ENCODE data around the gene KIRREL1. TPM values are rescaled to one million over a fixed set of nuclear protein-coding genes. Genes with fewer than 3 reads are reported as not detected.

KIRREL1 gene
- total and polyA plus RNA-seq, 2 of the 13 experiments (the other 11 are each of a cell fraction or from before 2014, with no cell fraction given) = 0.02 to 0.03 TPM

DNA sequence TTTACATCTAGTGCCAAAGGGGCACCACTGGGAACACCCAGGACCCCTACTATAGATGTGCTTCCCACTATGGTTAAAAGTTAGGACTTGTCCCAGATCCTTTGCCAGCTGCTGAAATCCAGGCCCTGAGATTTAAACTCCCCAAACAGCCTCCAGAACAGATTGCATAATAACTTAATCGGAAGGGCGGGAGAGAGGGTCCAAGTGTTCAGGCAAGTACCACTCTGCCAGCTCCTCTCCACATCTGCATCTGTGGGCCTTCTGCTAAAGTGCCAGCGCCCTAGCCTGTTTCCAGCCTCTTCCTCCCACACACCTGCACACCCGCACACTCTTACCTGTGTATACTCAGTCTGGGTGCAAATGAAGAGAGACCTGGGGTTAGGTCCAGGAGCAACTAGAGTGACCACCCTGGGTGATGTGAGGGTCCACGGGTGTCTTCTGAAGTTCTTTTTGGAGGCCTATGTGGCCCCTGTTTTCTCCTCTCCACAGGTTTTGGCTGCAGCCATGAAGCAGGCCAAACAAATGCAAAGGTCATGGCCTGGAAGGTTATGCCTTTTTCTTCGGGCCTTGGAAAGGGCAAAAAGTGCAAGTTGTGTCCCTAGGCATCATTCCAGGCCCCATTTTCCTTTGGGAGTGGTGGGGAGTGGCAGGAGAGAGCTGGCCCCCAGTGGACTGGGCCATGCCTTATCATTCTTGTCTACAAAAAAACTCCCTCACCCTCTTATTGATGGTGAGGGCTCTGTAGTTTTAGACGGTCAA lies 29.3 kb downstream of the KIRREL1 start:
- no peaks in the 10 kb centered on the region for H3K36me3 ChIP-seq (replicated peaks in 1 of 2; ENCODE audit: control insufficient read depth in 1 of 2, insufficient read depth in 2 of 2, low read length in 2 of 2)
- in situ Hi-C loops (cut with HindIII; ENCODE audit: extremely low pct_ligation_motif_present, low pct_unique_long_range_greater_than_20kb) = no loop called here
- ChIA-PET CTCF (ENCODE audit: low intra/inter-chr PET ratio, low total read pairs) (no interaction called here), POLR2A (no interaction called here)
- H3K27me3 ChIP-seq (ENCODE audit: control insufficient read depth in 1 of 2, insufficient read depth in 2 of 2, low read length in 2 of 2) = no peaks in the 10 kb centered on the region
- DNase-seq (ENCODE audit: low spot score) (no peak), ATAC-seq (no peak), FAIRE-seq (no peak)
- TF ChIP-seq MEIS1 (CRISPR knock-in tag; IDR thresholded peaks at IDR 0.05; ENCODE audit: borderline replicate concordance) (no peak), ATRX (CRISPR knock-in tag; IDR thresholded peaks at IDR 0.05; ENCODE audit: borderline replicate concordance) (no peak)
- TF ChIP-seq, protein P1, sequence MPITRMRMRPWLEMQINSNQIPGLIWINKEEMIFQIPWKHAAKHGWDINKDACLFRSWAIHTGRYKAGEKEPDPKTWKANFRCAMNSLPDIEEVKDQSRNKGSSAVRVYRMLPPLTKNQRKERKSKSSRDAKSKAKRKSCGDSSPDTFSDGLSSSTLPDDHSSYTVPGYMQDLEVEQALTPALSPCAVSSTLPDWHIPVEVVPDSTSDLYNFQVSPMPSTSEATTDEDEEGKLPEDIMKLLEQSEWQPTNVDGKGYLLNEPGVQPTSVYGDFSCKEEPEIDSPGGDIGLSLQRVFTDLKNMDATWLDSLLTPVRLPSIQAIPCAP (CRISPR knock-in tag; IDR thresholded peaks at IDR 0.05; ENCODE audit: low read depth) = no peak
- intact Hi-C loops (cut with micrococcal nuclease; ENCODE audit: unreplicated experiment) = no loop called here
- H3K27ac ChIP-seq (ENCODE audit: extremely low read length, insufficient read depth, low read length) = no peak overlapping the region
- no peak overlapping the region for H2AFZ ChIP-seq (ENCODE audit: low read length)
- H4K20me1 ChIP-seq (ENCODE audit: insufficient read depth, low read length) = no peaks in the 10 kb centered on the region
- H3K4me2 ChIP-seq (ENCODE audit: low read depth, low read length) = no peak overlapping the region
- no peaks in the 10 kb centered on the region for H3K9me3 ChIP-seq (ENCODE audit: low read length)
- 0 out of 2 replicates have a peak, but pooled peaks cover 9% of the 10 kb centered on the region for H3K4me1 ChIP-seq (ENCODE audit: insufficient read depth, low read length)
- no peaks in the 10 kb centered on the region for H3K79me2 ChIP-seq (ENCODE audit: insufficient read depth, low read length)
- H3K9ac ChIP-seq (ENCODE audit: insufficient read depth, low read depth, low read length) = no peak overlapping the region
- BruUV-seq (replicated peaks) = no TSS peak
- 20% methylated on average over 7 of the region's 7 CpGs for WGBS (ENCODE audit: low lambda C conversion rate)
- H3K4me3 ChIP-seq (replicated peaks in 1 of 3; ENCODE audit: insufficient read depth in 1 of 3, low read depth in 2 of 3, low read length in 3 of 3) = no peak overlapping the region

DNA sequence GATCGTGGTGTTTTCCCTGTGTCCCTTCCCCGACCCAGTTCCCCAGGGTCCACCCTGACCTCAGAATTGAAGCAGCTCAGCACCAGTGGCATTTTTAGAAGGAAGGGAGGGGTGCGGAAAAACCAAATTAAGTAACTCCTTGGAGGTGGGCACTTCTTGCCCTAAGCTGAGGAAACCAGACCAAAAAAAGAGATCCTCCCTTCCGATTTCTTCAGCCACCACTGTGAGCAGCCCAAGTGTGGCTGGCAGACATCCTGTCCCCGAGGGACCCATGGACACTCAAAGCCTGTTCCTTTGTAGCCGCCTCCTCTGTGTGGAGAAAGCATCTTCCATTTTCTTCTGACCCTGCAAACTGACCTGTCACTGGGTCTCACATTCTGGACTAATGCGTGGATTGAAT lies 31.3 kb downstream of the KIRREL1 start:
- intact Hi-C loops (cut with micrococcal nuclease; ENCODE audit: unreplicated experiment) (no loop called here), in situ Hi-C loops (cut with HindIII; ENCODE audit: extremely low pct_ligation_motif_present, low pct_unique_long_range_greater_than_20kb) (no loop called here)
- no peak overlapping the region for H2AFZ ChIP-seq (ENCODE audit: low read length)
- ATAC-seq (no peak), DNase-seq (ENCODE audit: low spot score) (no peak), FAIRE-seq (no peak)
- BruUV-seq (replicated peaks) = no TSS peak
- no peak overlapping the region for H3K9ac ChIP-seq (ENCODE audit: insufficient read depth, low read depth, low read length)
- no peaks in the 10 kb centered on the region for H3K27me3 ChIP-seq (ENCODE audit: control insufficient read depth in 1 of 2, insufficient read depth in 2 of 2, low read length in 2 of 2)
- no peak overlapping the region for H3K4me2 ChIP-seq (ENCODE audit: low read depth, low read length)
- ChIA-PET POLR2A (no interaction called here), CTCF (ENCODE audit: low intra/inter-chr PET ratio, low total read pairs) (no interaction called here)
- no peaks in the 10 kb centered on the region for H3K36me3 ChIP-seq (replicated peaks in 1 of 2; ENCODE audit: control insufficient read depth in 1 of 2, insufficient read depth in 2 of 2, low read length in 2 of 2)
- WGBS (ENCODE audit: low lambda C conversion rate) = 37% methylated on average over 7 of the region's 7 CpGs
- 0 out of 2 replicates have a peak, but pooled peaks cover 3% of the 10 kb centered on the region for H3K4me1 ChIP-seq (ENCODE audit: insufficient read depth, low read length)
- TF ChIP-seq ZNF17 (CRISPR knock-in tag; IDR thresholded peaks at IDR 0.05) = no peak
- H3K79me2 ChIP-seq (ENCODE audit: insufficient read depth, low read length) = no peaks in the 10 kb centered on the region
- no peak overlapping the region for H3K27ac ChIP-seq (ENCODE audit: extremely low read length, insufficient read depth, low read length)
- H4K20me1 ChIP-seq (ENCODE audit: insufficient read depth, low read length) = no peaks in the 10 kb centered on the region
- H3K9me3 ChIP-seq (ENCODE audit: low read length) = no peaks in the 10 kb centered on the region
- H3K4me3 ChIP-seq (replicated peaks in 1 of 3; ENCODE audit: insufficient read depth in 1 of 3, low read depth in 2 of 3, low read length in 3 of 3) = no peak overlapping the region

All from HepG2 (cell line).